ENCODE data around the gene SMIM32.

The SMIM32 gene

DNA sequence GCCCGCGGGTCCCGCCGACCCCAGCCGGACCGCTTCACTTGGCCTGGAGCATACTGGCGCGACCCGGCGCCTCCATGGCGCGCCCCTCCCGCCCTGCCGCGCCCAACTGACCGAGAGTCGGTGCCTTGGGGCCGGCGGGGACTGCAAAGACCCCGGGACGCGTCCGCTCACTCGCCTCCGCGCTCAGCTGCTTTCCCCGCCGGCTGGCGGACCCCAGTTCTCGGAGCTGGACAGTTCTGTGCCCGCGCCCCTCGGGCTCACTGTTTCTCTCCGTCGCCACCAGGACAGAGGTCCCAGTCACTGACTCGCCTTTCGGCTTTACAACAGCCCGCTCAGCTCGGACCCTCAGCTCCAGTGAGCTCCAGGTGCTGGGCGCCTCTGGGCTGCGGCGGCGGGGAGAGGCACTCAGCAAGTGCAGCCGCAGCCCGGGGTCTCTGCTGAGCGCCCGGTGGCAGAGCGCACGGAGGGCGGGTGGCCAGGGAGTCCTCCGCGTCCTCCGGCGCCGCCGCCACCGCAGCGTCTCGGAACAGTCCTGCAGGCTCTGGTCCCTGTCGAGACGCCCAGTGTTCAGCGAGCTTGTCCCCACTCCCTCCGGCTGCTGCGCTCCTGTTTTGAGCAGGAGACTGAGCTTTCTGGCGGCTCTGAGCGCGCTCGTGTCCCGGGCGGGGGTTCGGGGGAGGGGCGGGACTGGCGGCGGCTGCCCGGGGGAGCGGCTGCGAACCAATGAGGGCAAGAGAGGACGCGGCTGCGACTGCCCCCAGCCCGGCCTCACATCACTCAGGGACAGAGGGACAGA lies at the start of gene SMIM32:
TSS of gene SMIM32 (minus strand) at position 637 of the 796 bp plus-strand sequence. CDS start 638 bp downstream, outside the sequence.
- DNase-seq (ENCODE audit: low read depth) = no peak

DNA sequence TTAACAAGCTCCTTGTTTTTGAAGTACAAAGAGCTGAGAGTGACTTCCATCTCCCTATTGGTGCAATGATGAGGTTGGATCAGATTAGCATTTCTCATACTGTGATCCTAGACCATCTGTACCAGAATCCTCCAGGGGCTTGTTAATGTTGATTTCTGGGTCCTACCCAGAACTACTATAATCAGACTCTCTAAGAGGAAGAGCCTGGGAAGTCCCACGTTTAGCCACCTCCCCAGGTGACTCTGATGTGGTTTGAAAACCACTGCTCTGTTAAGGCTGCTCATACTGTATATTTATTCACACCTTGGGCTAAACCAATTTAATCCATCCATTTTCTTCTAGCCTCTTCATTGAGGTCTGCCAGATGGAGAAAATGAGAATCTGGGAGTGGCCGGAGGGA lies 49.6 kb upstream of the SMIM32 start:
- DNase-seq (ENCODE audit: low read depth) = no peak

GRCh38 chr5:136242136-136242535 lies 49.2 kb upstream of the SMIM32 start:
- DNase-seq (ENCODE audit: low read depth) = no peak

DNA sequence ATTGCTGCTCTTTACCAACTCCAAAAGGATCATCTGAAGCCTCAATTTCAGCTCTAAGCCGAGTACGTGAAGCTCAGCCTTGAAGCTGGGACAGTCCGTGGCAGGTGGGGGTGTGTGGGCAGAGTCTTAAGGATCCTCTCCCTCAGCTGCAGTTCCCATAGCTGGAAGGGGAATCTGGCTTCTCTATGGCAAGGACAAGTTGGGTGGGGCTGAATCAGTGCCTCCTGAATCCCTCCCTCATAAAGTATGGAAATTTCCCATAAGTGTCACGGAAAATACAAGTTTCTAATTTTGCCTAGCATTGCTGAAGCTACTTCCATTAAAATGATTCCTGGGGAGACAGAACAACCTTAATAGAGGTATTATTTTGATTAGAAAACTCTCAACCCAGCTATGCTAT lies 47.9 kb upstream of the SMIM32 start:
- no peak for DNase-seq (ENCODE audit: low read depth)

DNA sequence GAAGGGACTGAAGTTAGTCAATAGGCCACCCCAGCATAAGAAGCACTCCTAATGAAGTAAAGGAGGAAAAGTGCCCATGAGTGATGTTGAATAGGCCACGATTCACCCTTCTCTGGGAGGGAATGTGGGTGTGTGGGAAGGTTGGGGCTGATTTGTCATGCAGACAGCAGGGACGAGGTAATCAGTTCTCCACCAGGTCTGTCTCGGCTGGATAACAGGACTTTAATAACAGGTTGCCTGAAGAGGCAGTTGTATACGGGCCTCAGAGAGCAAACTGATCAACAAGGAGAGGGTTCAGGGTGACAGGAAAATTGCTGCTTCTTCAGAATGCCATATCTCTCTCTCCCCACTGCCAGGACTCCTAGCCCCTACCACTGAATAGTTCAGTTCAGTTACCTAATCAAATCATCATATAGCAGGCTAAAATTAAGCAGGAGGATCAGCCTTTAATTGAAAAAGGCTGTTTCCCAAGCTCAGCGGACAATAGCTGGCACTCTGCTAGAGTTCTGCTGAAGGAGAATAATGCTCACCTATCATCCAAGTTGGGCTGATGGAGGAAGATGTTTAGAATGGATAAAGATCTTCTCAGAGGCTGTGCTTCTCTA lies 43.6 kb upstream of the SMIM32 start:
- no peak for DNase-seq (ENCODE audit: low read depth)

GRCh38 chr5:136235321-136235720 lies 42.4 kb upstream of the SMIM32 start:
- no peak for DNase-seq (ENCODE audit: low read depth)

GRCh38 chr5:136232316-136232715 lies 39.4 kb upstream of the SMIM32 start:
- DNase-seq (ENCODE audit: low read depth) = no peak

GRCh38 chr5:136230176-136230575 lies 37.2 kb upstream of the SMIM32 start:
- DNase-seq (ENCODE audit: low read depth) = no peak

DNA sequence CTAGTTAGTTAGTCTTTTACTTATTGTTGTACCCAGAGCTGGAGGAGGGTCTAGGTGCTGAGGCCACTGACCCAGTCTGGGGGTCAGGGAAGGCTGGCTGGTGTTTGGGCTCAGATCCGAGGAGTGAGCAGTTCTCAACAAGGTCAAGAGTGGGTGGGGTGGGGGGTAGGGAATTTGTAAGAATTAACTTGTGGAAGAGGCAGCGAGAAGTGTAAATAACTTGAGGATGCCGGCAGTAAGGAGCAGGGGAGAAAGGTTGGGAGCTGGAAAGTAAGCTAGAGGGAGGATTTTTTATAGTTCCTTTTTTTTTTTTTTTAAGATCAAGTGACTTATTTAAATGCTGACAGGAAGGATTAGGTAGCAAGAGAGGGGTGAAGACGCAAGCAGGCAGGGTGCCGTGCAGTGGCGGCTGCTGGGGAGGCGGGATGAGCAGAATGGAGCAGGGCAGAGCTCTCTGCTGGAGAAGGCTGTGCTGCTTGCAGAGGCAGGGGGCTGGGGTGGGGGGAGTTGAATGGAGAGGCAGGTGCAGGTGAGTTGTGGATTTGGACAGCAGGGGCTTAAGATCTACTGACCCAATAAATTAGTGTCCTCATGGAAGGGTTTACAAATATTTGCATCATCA lies 35.3 kb upstream of the SMIM32 start:
- DNase-seq (ENCODE audit: low read depth) = no peak

- DNase-seq (ENCODE audit: low read depth) = no peak
Measured at GRCh38 chr5:136226401-136226800, 33.4 kb upstream of the SMIM32 start.

DNA sequence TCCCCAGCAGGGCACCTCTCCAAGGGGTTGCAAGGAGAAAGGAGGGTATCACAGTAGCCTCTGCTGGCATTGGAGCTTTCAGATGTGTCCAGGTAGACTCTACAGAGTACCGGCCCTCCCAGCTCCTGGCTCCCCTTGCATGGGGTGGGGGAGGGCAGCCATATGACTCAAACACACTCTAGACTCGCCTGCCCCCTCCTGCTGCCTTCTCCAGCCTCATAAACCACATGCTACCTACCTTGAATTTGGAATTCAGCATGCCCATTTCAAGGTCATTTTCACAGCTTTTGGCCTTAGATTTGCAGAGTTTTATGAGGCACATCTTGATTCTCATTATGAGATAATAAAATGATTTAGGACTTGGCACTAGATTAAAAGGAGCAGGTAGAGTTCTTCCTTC lies 32.8 kb upstream of the SMIM32 start:
- DNase-seq (ENCODE audit: low read depth) = no peak

DNA sequence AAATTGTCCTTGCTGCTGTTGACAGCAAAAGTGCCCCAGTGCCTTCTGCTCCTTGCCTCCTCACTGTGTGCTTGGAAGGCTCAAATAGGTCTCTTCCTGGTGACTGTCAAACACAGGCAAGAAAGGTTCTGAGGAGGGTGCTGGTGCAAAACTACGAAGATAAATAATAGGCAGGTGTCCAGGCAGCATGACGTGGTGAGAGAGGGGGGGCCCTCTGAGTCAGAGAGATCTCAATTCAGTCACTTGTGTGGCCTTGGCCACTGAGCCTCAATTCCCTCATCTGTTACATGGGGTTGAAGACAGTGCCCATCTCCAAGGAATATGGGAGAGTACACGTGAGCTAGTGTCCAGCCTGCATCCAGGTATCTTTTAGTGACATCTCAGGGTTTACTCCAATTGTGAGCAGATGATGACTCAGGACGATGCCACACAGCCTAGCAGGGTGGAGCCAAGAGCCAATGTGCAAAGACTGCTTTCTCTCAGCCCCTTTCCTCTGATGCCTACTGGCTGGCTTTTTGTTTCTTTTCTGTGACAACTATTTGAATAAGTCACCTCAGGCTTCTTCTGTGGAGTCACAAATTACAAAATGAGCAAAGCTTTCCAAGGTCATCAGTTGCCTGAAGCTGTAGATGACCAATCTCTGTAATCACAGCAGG lies 29.7 kb upstream of the SMIM32 start:
- DNase-seq (ENCODE audit: low read depth) = no peak

DNA sequence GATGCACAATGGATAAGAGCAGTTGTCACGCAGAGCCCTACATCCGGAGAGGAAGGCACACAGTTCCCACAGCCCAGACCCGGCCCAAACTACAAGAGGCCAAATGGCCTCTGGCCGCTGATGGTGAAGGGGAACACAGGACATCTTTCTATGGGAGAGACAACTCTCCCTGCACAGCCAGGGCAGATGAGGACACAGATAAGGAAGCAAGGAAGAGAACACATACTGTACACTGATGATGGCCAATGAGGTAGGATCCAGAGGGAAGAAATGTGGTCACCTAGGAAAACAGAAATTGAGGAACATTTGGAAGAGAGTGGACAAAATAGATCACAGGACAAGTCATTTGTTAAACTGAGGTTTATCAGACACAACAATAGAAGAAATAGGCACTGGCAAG lies 28.4 kb upstream of the SMIM32 start:
- DNase-seq (ENCODE audit: low read depth) = no peak

DNA sequence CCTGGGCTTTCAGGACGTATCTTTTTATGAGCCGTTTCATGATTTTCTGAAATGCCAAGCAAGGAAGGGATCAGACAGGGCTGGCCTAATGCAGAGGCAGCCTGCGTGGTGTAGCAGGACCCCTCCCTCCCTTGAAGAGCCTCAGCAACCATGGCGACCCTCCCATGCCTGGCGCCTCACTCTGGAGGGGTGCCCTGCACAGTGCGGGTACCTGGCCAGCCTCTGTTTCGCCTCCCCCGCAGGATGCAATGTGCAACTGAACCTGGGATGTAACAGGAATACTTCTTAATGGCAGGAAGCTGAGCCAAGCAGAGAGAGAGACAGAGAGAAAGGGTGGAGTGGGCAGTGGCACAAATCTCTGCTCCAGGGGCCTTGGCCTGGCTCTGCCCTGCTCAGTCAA lies 23.3 kb upstream of the SMIM32 start:
- no peak for DNase-seq (ENCODE audit: low read depth)

DNA sequence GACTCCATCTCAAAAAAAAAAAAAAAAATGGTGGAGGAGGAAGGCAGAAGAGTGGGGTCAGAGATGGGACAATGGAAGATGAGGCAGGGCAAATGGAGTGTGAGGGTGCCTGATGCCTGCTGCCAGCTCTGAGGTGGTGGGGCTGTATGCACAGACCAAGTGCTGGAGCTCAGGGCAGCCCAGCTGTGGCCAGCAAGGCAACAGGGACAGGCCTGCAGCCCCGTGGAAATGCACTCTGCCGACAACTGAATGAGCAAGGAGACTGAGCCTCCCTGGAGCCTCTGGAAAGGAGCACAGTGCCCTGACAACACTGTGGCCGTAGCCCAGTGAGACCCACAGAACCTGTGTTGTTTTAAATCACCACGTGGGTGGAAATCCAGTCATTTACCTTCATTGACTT lies 22.9 kb upstream of the SMIM32 start:
- DNase-seq (ENCODE audit: low read depth) = no peak

- no peak for DNase-seq (ENCODE audit: low read depth)
Measured at GRCh38 chr5:136213919-136214493, 21.0 kb upstream of the SMIM32 start.

DNA sequence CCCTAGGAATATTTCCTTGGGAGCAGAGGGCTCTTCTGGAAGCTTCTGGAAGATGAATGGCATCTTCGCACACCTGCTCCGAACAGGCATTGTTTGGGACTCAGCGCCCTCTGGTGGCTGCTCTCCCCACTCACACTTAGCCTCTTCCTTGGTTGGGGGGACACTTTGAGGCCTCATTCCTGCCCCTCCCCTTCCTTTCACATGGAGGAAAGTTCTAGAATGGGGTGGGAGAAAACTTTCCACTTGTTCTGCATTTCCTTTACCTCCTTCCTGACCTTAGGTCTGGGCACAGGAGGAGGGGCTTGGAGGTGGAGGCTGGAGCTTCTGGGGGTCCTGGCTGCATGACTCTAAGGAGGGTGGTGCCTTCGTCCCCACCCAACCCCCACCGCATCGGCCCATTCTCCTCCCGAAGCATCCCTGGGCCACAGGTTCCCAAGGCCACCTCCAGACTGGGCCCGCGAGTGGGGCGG lies 19.3 kb upstream of the SMIM32 start:
- DNase-seq (ENCODE audit: low read depth) = peak; percentile 25

DNA sequence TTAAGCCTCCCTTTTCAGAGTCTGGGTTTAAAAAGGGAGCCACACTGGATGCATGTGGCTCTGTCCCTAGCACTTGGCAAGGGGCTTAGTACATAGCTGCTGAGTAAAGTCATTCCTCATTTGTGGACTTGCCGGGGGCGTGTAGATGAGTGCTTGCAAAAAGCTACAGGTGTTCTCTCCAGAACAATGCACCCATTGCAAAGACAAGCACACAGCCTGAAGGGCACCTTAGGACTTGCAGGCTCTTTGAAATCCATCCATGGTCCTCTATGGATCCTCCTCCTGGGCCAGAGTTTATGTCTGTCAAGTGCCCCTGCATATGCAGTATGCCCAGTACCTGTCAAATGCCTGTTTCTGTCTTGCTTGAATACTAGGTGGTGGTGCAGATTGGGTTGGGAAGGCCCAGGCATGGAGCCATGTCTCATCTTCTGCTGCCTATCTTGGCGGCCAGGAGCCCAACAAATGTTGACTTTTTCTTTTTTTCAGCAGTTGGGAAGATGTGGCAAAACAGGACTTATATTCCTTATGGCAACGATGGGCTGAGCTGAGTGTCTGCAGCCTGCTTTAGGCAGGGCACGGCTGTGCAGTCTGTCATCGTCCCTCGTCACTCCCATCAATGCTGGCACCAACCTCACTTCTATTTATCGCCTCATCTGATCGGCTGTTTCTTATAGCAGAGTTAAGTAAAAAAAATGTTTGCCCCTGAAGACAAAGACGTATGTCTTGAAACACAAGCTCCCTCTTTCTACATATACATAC lies 18.5 kb upstream of the SMIM32 start:
- no peak for DNase-seq (ENCODE audit: low read depth)

- DNase-seq (ENCODE audit: low read depth) = no peak
Measured at GRCh38 chr5:136210259-136210658, 17.3 kb upstream of the SMIM32 start.

GRCh38 chr5:136209346-136209910 lies 16.5 kb upstream of the SMIM32 start:
- no peak for DNase-seq (ENCODE audit: low read depth)

DNA sequence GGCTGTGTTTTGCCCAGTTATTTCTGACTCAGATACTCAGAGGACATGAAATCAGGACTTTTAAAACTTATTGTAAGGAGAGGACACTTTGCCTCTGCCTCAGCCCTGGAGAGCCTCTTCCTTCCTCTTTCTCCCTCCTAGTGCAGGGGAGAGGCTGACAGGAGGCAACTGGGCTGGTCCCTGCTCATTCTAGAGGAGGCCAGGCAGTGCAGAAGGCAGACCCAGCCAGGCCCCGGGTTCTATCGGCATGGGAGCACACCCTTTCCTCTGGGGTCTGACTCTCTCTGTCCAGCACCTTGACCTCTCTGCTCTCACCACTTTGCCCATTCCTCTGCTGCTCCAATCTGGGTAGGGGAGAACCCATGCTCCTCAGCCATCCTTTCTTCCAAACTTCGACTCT lies 16.0 kb upstream of the SMIM32 start:
- no peak for DNase-seq (ENCODE audit: low read depth)

Measured in activated T-helper 9 cell treated with anti-CD3 and anti-CD28 coated beads, Interleukin-2, amount 50 U/mL, for 16 hours (primary cell).